HCT116 (cell line): ENCODE measurements around the gene FLT3.

ENCODE experiments used
- ATF3 ChIP-seq: IDR thresholded peaks from 2 replicates; pipeline ENCODE4 v1.6.1; 2012
- CBX3 ChIP-seq: IDR thresholded peaks from 2 replicates; pipeline ENCODE4 v1.6.1; 2012; ENCODE audit warnings: low read depth
- CTCF ChIP-seq, 3 experiments: fragments of 200-600 bp in 1 of 3; sonication (generic) in 1 of 3; IDR thresholded peaks in 2 of 3; conservative IDR thresholded peaks in 1 of 3; 2 replicates each; pipeline ENCODE4 v1.5.1; 2012 to 2017; ENCODE audit warnings: low read depth in 2 of 3, low read length in 2 of 3, antibody characterized with exemption in 1 of 3, borderline replicate concordance in 1 of 3, control low read depth in 1 of 3, mild to moderate bottlenecking in 1 of 3, mixed read lengths in 1 of 3, mixed run types in 1 of 3, moderate library complexity in 1 of 3; ENCODE audit not compliant: insufficient read depth in 1 of 3
- EZH2 ChIP-seq: fragments of 200-600 bp; sonication (generic); IDR thresholded peaks from 2 replicates; pipeline ENCODE4 v1.6.1; 2017; ENCODE audit warnings: antibody characterized with exemption, mixed run types
- EZH2phosphoT487 ChIP-seq: fragments of 200-600 bp; IDR thresholded peaks from 2 replicates; pipeline ENCODE4 v1.6.1; 2018; ENCODE audit warnings: antibody characterized with exemption, borderline replicate concordance
- POLR2A ChIP-seq: IDR thresholded peaks from 2 replicates; pipeline ENCODE4 v1.7.0; 2011; ENCODE audit warnings: borderline replicate concordance; ENCODE audit not compliant: insufficient read depth, insufficient read length; ENCODE audit errors: extremely low read depth
- YY1 ChIP-seq: IDR thresholded peaks from 2 replicates; pipeline ENCODE4 v1.6.1; 2011; ENCODE audit warnings: low read length, low read depth, moderate library complexity, mild to moderate bottlenecking; ENCODE audit not compliant: insufficient replicate concordance; ENCODE audit errors: extremely low read depth
- ZBTB33 ChIP-seq: IDR thresholded peaks from 2 replicates; pipeline ENCODE4 v1.6.1; 2011; ENCODE audit warnings: mild to moderate bottlenecking, low read length, moderate library complexity; ENCODE audit not compliant: insufficient replicate concordance; ENCODE audit errors: extremely low read depth
- ZFX ChIP-seq: fragments of 450-650 bp; IDR thresholded peaks from 2 replicates; pipeline ENCODE4 v1.6.1; 2017

GRCh38 chr13:28027607-28028364 is 72.6 kb downstream of the FLT3 start:
- TF ChIP-seq CTCF (IDR thresholded peaks at IDR 0.05 in 2 of 3, conservative IDR thresholded peaks at IDR 0.05 in 1 of 3; ENCODE audit: borderline replicate concordance in 1 of 3, insufficient read depth in 1 of 3, low read depth in 2 of 3, low read length in 2 of 3) (no peak), YY1 (no peak), POLR2A (no peak), ZFX (no peak), EZH2 (no peak), ATF3 (no peak), CBX3 (no peak), ZBTB33 (no peak), EZH2phosphoT487 (no peak)
